ENCODE measurements around the gene RNF220.

DNA sequence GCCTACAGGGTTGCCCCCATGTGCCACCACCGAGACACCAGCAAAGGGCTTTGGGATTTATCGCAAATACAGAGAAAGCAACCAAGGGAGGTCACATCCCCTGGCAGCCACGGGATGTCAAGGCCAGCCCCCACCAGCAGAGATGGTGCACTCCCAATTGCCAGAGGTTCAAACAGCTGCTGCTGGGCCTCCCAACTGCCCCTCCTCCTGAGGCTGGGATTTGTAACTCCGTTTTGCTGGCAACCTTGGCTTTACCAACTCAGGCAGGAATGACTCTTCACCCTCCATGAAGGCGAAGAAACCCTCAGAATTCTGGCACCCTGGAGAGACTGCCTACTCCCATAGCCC is 257.6 kb downstream of the RNF220 start:
- TF ChIP-seq, protein P1, sequence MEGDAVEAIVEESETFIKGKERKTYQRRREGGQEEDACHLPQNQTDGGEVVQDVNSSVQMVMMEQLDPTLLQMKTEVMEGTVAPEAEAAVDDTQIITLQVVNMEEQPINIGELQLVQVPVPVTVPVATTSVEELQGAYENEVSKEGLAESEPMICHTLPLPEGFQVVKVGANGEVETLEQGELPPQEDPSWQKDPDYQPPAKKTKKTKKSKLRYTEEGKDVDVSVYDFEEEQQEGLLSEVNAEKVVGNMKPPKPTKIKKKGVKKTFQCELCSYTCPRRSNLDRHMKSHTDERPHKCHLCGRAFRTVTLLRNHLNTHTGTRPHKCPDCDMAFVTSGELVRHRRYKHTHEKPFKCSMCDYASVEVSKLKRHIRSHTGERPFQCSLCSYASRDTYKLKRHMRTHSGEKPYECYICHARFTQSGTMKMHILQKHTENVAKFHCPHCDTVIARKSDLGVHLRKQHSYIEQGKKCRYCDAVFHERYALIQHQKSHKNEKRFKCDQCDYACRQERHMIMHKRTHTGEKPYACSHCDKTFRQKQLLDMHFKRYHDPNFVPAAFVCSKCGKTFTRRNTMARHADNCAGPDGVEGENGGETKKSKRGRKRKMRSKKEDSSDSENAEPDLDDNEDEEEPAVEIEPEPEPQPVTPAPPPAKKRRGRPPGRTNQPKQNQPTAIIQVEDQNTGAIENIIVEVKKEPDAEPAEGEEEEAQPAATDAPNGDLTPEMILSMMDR (IDR thresholded peaks at IDR 0.05) = no peak
- no peak for TF ChIP-seq POLR2A (IDR thresholded peaks at IDR 0.05)

Data from body of pancreas (tissue), 4 donors.